ENCODE measurements around the gene DISC1.

GRCh38 chr1:231665726-231666125 is 39.1 kb downstream of the DISC1 start:
- TF ChIP-seq POLR2A (IDR thresholded peaks at IDR 0.05; ENCODE audit: low read depth, low read length) (no peak), POLR2AphosphoS5 (IDR thresholded peaks at IDR 0.05; ENCODE audit: low read depth, low read length) (no peak)

Data from GM12891 (cell line).